Neural crest cell (in vitro differentiated cells): ENCODE data around the gene ERC1. TPM values are rescaled to one million over a fixed set of nuclear protein-coding genes. Genes with fewer than 3 reads are reported as not detected.

ENCODE experiments used
- DNase-seq: peaks from one replicate; pipeline ENCODE4 v3.0.0; 2021; ENCODE audit warnings: low read depth, mixed read lengths, low spot score
- H3K27ac Mint-ChIP-seq: one replicate; pipeline ENCODE4 v1.8.0; 2021; ENCODE audit warnings: mild to moderate bottlenecking, mixed read lengths; ENCODE audit not compliant: unreplicated experiment
- H3K27me3 Mint-ChIP-seq: 2 replicates; pipeline ENCODE4 v1.8.0; 2021; ENCODE audit warnings: low read depth, mild to moderate bottlenecking, mixed read lengths
- H3K36me3 Mint-ChIP-seq: 2 replicates; pipeline ENCODE4 v1.8.0; 2021; ENCODE audit warnings: low read depth, mild to moderate bottlenecking, mixed read lengths
- H3K4me1 Mint-ChIP-seq: 2 replicates; pipeline ENCODE4 v1.8.0; 2021; ENCODE audit warnings: mixed read lengths
- H3K4me3 Mint-ChIP-seq: one replicate; pipeline ENCODE4 v1.8.0; 2021; ENCODE audit warnings: mild to moderate bottlenecking, mixed read lengths
- H3K9me3 Mint-ChIP-seq: 2 replicates; pipeline ENCODE4 v1.8.0; 2021; ENCODE audit warnings: mixed read lengths
- total RNA-seq: library from RNA; stranded (reverse); gene quantifications from 2 replicates; pipeline ENCODE4 v1.2.1, GENCODE V29; 2021
- TF ChIP-seq, protein P1 (sequence below): fragments of 200-600 bp; sonication (generic); conservative IDR thresholded peaks from 2 replicates; pipeline ENCODE4 v1.5.0; 2021; ENCODE audit warnings: antibody characterized with exemption, mild to moderate bottlenecking

ERC1 gene
- total RNA-seq, 1 donor from 2014 or later, result 38.9 TPM

DNA sequence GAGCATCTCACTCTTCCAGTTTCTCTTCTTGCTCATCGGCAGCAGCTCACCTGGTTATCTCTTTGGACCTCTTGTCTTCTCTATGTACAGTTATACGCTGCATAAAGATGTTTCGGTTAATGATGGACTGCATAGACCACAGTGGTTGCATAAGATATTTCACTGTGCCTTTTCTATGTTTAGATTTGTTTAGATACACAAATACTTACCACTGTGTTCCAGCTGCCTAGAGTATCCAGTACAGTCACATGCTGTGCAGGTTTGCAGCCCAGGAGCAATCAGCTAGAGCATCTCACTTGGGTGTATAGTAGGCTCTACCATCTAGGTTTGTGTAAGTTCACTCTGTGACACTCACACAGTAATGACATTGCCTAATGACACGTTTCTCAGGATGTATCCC lies 545.8 kb downstream of the ERC1 start:
- TF ChIP-seq, protein P1, sequence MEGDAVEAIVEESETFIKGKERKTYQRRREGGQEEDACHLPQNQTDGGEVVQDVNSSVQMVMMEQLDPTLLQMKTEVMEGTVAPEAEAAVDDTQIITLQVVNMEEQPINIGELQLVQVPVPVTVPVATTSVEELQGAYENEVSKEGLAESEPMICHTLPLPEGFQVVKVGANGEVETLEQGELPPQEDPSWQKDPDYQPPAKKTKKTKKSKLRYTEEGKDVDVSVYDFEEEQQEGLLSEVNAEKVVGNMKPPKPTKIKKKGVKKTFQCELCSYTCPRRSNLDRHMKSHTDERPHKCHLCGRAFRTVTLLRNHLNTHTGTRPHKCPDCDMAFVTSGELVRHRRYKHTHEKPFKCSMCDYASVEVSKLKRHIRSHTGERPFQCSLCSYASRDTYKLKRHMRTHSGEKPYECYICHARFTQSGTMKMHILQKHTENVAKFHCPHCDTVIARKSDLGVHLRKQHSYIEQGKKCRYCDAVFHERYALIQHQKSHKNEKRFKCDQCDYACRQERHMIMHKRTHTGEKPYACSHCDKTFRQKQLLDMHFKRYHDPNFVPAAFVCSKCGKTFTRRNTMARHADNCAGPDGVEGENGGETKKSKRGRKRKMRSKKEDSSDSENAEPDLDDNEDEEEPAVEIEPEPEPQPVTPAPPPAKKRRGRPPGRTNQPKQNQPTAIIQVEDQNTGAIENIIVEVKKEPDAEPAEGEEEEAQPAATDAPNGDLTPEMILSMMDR, result no peak
- Mint-ChIP-seq H3K9me3 (no peaks in the 10 kb centered on the region), H3K27me3 (peaks cover 19% of the 10 kb centered on the region), H3K27ac (no peak overlapping the region), H3K36me3 (no peaks in the 10 kb centered on the region), H3K4me1 (peaks cover 20% of the 10 kb centered on the region), H3K4me3 (no peak overlapping the region)
- no peak for DNase-seq

DNA sequence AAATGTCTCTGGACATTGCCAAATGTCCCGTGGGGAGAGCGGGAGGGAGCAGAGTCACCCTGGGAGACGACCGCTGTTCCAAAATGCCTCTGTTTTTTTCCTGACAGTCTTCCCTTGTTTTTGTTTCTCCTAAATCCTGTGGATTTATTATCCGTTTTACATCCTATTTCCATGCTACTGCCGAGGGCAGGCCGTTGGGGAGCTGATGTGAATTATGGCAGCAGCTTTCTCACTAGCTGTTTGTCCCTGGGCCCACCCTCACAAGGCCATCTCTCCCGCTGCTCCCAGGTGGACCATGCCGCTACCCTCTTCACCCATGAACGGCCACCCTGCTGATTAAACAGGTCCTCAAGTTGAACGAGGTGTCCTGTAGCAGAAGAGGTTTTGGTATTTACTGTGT lies 548.1 kb downstream of the ERC1 start:
- no peaks in the 10 kb centered on the region for H3K27me3 Mint-ChIP-seq
- TF ChIP-seq, protein P1, result no peak
- H3K9me3 Mint-ChIP-seq, result peaks cover 5% of the 10 kb centered on the region
- H3K27ac Mint-ChIP-seq, result no peak overlapping the region
- no peak for DNase-seq
- no peaks in the 10 kb centered on the region for H3K4me1 Mint-ChIP-seq
- H3K36me3 Mint-ChIP-seq, result peaks cover 5% of the 10 kb centered on the region
- no peak overlapping the region for H3K4me3 Mint-ChIP-seq

DNA sequence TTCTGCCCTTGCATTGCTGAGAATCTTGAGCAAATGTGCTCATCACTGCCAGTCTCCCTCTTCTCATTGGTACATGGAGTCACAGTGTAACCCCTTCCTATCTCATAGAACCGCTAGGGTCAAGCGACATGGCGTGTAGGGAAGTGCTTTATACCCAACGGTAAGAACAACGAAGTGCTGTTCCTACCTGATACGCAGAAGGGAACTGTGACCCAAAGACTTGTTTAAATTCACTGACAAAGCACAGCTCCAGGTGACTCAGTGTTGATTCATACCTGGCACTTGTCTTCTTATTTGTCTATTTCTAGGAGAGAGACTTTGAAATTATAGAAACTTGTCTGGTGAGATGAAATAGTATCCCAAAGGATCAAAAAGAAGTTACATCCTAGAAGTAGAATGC lies 549.7 kb downstream of the ERC1 start:
- DNase-seq, result no peak

DNA sequence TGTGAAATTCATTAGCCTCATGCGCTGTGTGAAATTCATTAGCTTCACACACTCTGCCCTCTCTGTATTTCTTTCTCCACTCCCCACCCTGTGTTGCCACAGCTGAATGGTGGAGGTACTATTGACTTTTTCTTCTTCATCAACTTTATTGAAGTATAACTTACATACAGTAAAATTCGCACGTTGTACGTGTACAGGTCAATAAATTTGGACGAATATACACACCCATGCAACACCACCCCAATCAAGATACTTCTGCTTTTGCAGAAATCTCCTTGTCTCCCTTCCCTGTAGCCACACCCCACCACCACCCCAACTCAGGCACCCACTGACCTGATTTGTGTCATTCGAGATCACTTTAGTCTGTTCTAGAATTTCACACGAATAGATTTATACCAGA lies 551.6 kb downstream of the ERC1 start:
- Mint-ChIP-seq H3K27me3 (no peaks in the 10 kb centered on the region), H3K27ac (no peak overlapping the region), H3K4me3 (no peak overlapping the region), H3K4me1 (no peaks in the 10 kb centered on the region), H3K36me3 (peaks cover 7% of the 10 kb centered on the region), H3K9me3 (peaks cover 6% of the 10 kb centered on the region)
- no peak for DNase-seq
- TF ChIP-seq, protein P1, result no peak

More for the DNA sequence above, 549.7 kb downstream of the ERC1 start:
- no peaks in the 10 kb centered on the region for H3K4me1 Mint-ChIP-seq
- H3K4me3 Mint-ChIP-seq, result no peak overlapping the region
- H3K9me3 Mint-ChIP-seq, result peaks cover 6% of the 10 kb centered on the region
- H3K36me3 Mint-ChIP-seq, result peaks cover 7% of the 10 kb centered on the region
- TF ChIP-seq, protein P1, result no peak
- H3K27me3 Mint-ChIP-seq, result no peaks in the 10 kb centered on the region
- H3K27ac Mint-ChIP-seq, result no peak overlapping the region

DNA sequence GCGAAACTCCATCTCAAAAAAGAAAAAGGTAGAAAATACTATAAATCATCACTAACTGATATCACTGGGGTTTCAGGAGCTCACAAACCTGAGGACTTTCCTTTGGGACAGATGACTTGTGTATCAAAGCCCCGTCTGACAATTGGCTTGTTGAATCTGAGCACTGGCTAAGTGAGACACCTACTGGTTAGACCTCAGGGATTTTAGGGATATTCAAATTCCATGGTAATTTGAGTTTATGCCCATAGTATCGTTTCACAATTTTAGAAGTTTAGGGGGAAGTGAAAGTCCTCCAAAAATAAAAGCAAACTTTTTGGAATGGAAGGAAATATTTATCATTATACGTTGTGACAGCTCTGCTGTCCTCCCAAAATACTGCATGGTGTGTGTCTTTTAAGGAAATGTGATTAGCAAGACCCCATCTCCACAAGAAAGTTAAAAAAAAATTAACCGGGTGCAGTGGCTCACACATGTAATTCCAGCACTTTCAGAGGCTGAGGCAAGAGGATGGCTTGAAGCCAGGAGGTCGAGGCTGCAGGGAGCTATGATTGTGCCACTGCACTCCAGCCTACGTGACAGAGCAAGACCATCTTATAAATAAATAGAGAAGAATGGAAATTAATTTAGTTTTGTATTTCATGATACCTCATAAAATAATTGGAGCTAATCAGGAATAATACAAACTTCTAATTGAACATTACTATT lies 554.1 kb downstream of the ERC1 start:
- DNase-seq, result no peak
- TF ChIP-seq, protein P1, result peak; percentile 35

More for the DNA sequence above, 554.1 kb downstream of the ERC1 start:
- Mint-ChIP-seq H3K27ac (no peak overlapping the region), H3K4me1 (no peaks in the 10 kb centered on the region), H3K4me3 (no peak overlapping the region), H3K36me3 (peaks cover 13% of the 10 kb centered on the region), H3K27me3 (no peaks in the 10 kb centered on the region), H3K9me3 (peaks cover 10% of the 10 kb centered on the region)

Other genes starting within 250 kb of the ERC1 start
- gene WNK1, start 238.6 kb upstream of the ERC1 start, total RNA-seq, result 155 and 166 TPM in 2 replicates
- 19.6 and 21.2 TPM in 2 replicates for gene RAD52, start 41.5 kb upstream of the ERC1 start, total RNA-seq